H1 (cell line): ENCODE data around the gene ITPRIPL2. TPM values are rescaled to one million over a fixed set of nuclear protein-coding genes. Genes with fewer than 3 reads are reported as not detected.

Source experiments
- CTCF ChIA-PET: fragments of 300-600 bp; sonication (Branson Sonifier 250); formaldehyde crosslinking; loops from one replicate; lab custom pipeline; 2021; ENCODE audit not compliant: partially characterized antibody; lab: Charles Lee
- POLR2A ChIA-PET: fragments of 300-600 bp; sonication (Branson Sonifier 250); formaldehyde crosslinking; loops from one replicate; lab custom pipeline; 2021; ENCODE audit warnings: inconsistent platforms; ENCODE audit not compliant: partially characterized antibody; lab: Charles Lee
- DNase-seq, 2 experiments: peaks; one replicate each; pipeline versions ENCODE4 v3.0.0 to v3.0.0-alpha.2; 2010 to 2022; ENCODE audit warnings: low spot score in 2 of 2, low read depth in 1 of 2, mixed read lengths in 1 of 2
- FAIRE-seq: peaks from 2 replicates; lab custom pipeline; 2011; peaks lifted over from hg19 to GRCh38; lab: Jason Lieb, UNC
- H2AFZ ChIP-seq: 2 replicates; pipeline ENCODE4 v1.8.1; 2012; ENCODE audit warnings: low read length, inconsistent platforms
- H2AK5ac ChIP-seq: 2 replicates; pipeline ENCODE4 v1.6.1; 2013; ENCODE audit warnings: low read depth, low read length
- H2BK120ac ChIP-seq: replicated peaks from 2 replicates; pipeline ENCODE3; 2013; ENCODE audit warnings: low read depth, low read length, inconsistent platforms
- H2BK12ac ChIP-seq: 2 replicates; pipeline ENCODE4 v1.6.1; 2013; ENCODE audit warnings: low read depth, low read length
- H2BK15ac ChIP-seq: 2 replicates; pipeline ENCODE4 v1.6.1; 2013; ENCODE audit warnings: low read length
- H2BK20ac ChIP-seq: 2 replicates; pipeline ENCODE4 v1.6.1; 2013; ENCODE audit warnings: low read length
- H2BK5ac ChIP-seq: 2 replicates; pipeline ENCODE4 v1.6.1; 2013; ENCODE audit warnings: low read depth, low read length
- H3K14ac ChIP-seq: 2 replicates; pipeline ENCODE4 v1.6.1; 2013; ENCODE audit warnings: inconsistent platforms; ENCODE audit not compliant: insufficient read length
- H3K18ac ChIP-seq: 2 replicates; pipeline ENCODE4 v1.6.1; 2013; ENCODE audit warnings: low read length; ENCODE audit errors: extremely low read depth
- H3K23ac ChIP-seq: 2 replicates; pipeline ENCODE4 v1.6.1; 2013; ENCODE audit warnings: inconsistent platforms; ENCODE audit not compliant: insufficient read length
- H3K23me2 ChIP-seq: 2 replicates; pipeline ENCODE4 v1.6.1; 2013; ENCODE audit warnings: low read depth, low read length
- H3K27ac ChIP-seq: 2 replicates; pipeline ENCODE4 v1.6.1; 2011; ENCODE audit warnings: low read depth, low read length, inconsistent platforms
- H3K27me3 ChIP-seq, 4 experiments: replicated peaks in 1 of 4; 1 replicate in 1 of 4; 2 replicates in 3 of 4; pipeline versions ENCODE4 v1.6.1 to v1.8.1; 2011 to 2013; ENCODE audit warnings: low read length in 3 of 4, mild to moderate bottlenecking in 3 of 4, inconsistent platforms in 2 of 4, mixed read lengths in 2 of 4, moderate library complexity in 1 of 4; ENCODE audit not compliant: control insufficient read depth in 3 of 4, insufficient read depth in 3 of 4; ENCODE audit errors: extremely low read depth in 1 of 4
- H3K36me3 ChIP-seq, 4 experiments: 2 replicates each; pipeline versions ENCODE4 v1.6.1 to v1.8.1; 2011 to 2013; ENCODE audit warnings: mild to moderate bottlenecking in 4 of 4, low read length in 3 of 4, moderate library complexity in 2 of 4, control low read depth in 1 of 4, inconsistent platforms in 1 of 4; ENCODE audit not compliant: insufficient read depth in 4 of 4, control insufficient read depth in 2 of 4
- H3K4ac ChIP-seq: replicated peaks from 2 replicates; pipeline ENCODE3; 2013; ENCODE audit warnings: low read length, low read depth, mixed read lengths, inconsistent platforms; ENCODE audit not compliant: insufficient read length
- H3K4me1 ChIP-seq, 4 experiments: replicated peaks in 1 of 4; 1 replicate in 1 of 4; 2 replicates in 3 of 4; pipeline versions ENCODE4 v1.6.1 to v1.8.1; 2011 to 2013; ENCODE audit warnings: low read length in 3 of 4, inconsistent platforms in 2 of 4, mixed read lengths in 1 of 4; ENCODE audit not compliant: insufficient read depth in 4 of 4, control insufficient read depth in 3 of 4
- H3K4me2 ChIP-seq, 2 experiments: 2 replicates each; pipeline versions ENCODE4 v1.6.1 to v1.8.1; 2011 to 2013; ENCODE audit warnings: low read depth in 2 of 2, low read length in 2 of 2, control low read depth in 1 of 2, inconsistent platforms in 1 of 2, mild to moderate bottlenecking in 1 of 2; ENCODE audit not compliant: insufficient read depth in 1 of 2
- H3K4me3 ChIP-seq, 4 experiments: fragments of 200-600, 300-600 bp in 1 of 4; sonication (generic), shearing (Covaris generic), sonication (Bioruptor Twin) in 1 of 4; 2 replicates each; pipeline versions ENCODE4 v1.5.1 to v1.8.1; 2011 to 2016; ENCODE audit warnings: low read length in 4 of 4, low read depth in 3 of 4, control low read depth in 2 of 4, inconsistent platforms in 2 of 4, mild to moderate bottlenecking in 2 of 4, mixed read lengths in 1 of 4, moderate library complexity in 1 of 4; ENCODE audit not compliant: insufficient read depth in 2 of 4; ENCODE audit errors: extremely low read depth in 1 of 4
- H3K56ac ChIP-seq: replicated peaks from 2 replicates; pipeline ENCODE3; 2013; ENCODE audit warnings: low read depth, mild to moderate bottlenecking, mixed read lengths, low read length, inconsistent platforms; ENCODE audit not compliant: insufficient read length
- H3K79me1 ChIP-seq: 2 replicates; pipeline ENCODE4 v1.6.1; 2013; ENCODE audit warnings: low read depth, low read length, control low read depth
- H3K79me2 ChIP-seq, 2 experiments: 2 replicates each; pipeline versions ENCODE4 v1.6.1 to v1.8.1; 2012 to 2013; ENCODE audit warnings: low read length in 2 of 2, mild to moderate bottlenecking in 2 of 2, inconsistent platforms in 1 of 2; ENCODE audit not compliant: insufficient read depth in 2 of 2, control insufficient read depth in 1 of 2
- H3K9ac ChIP-seq, 4 experiments: replicated peaks in 1 of 4; 1 replicate in 1 of 4; 2 replicates in 3 of 4; pipeline versions ENCODE4 v1.6.1 to v1.8.1; 2011 to 2013; ENCODE audit warnings: low read depth in 3 of 4, low read length in 3 of 4, control low read depth in 2 of 4, mild to moderate bottlenecking in 2 of 4, moderate library complexity in 2 of 4, inconsistent platforms in 1 of 4; ENCODE audit errors: extremely low read depth in 1 of 4
- H3K9me3 ChIP-seq, 2 experiments: 2 replicates each; pipeline versions ENCODE4 v1.6.1 to v1.8.1; 2012 to 2013; ENCODE audit warnings: mild to moderate bottlenecking in 2 of 2, moderate library complexity in 2 of 2, control low read depth in 1 of 2, inconsistent platforms in 1 of 2, low read depth in 1 of 2, low read length in 1 of 2, mixed read lengths in 1 of 2; ENCODE audit not compliant: insufficient read depth in 2 of 2
- H4K20me1 ChIP-seq, 2 experiments: replicated peaks in 1 of 2; 2 replicates each; pipeline versions ENCODE3 to v1.8.1; 2011 to 2013; ENCODE audit warnings: inconsistent platforms in 2 of 2, low read length in 2 of 2, mild to moderate bottlenecking in 1 of 2; ENCODE audit not compliant: insufficient read depth in 2 of 2, control insufficient read depth in 1 of 2
- H4K5ac ChIP-seq: 2 replicates; pipeline ENCODE4 v1.6.1; 2013; ENCODE audit warnings: low read length, low read depth, mixed read lengths, inconsistent platforms; ENCODE audit not compliant: insufficient read length
- H4K8ac ChIP-seq: 2 replicates; pipeline ENCODE4 v1.8.0; 2013; ENCODE audit warnings: mild to moderate bottlenecking, moderate library complexity, low read length, inconsistent platforms; ENCODE audit not compliant: insufficient read depth; ENCODE audit errors: extremely low read depth
- H4K91ac ChIP-seq: replicated peaks from 2 replicates; pipeline ENCODE3; 2013; ENCODE audit warnings: low read length, mixed read lengths, inconsistent platforms; ENCODE audit not compliant: insufficient read length
- ATF2 ChIP-seq: IDR thresholded peaks from 2 replicates; pipeline ENCODE4 v1.6.1; 2012; ENCODE audit warnings: low read length, inconsistent platforms
- BACH1 ChIP-seq: IDR thresholded peaks from 2 replicates; pipeline ENCODE4 v1.6.1; 2012; ENCODE audit warnings: low read length, improper control_type of control experiment
- CBX8 ChIP-seq: fragments of 300-800, 300-1000 bp; sonication (generic); IDR thresholded peaks from 2 replicates; pipeline ENCODE4 v1.7.1; 2016; ENCODE audit warnings: low read depth, low read length, borderline replicate concordance
- FOSL1 ChIP-seq: IDR thresholded peaks from 2 replicates; pipeline ENCODE4 v1.6.1; 2011; ENCODE audit warnings: mild to moderate bottlenecking, low read depth, low read length, moderate library complexity; ENCODE audit not compliant: insufficient read depth
- KDM1A ChIP-seq: fragments of 200-600, 300-600 bp; sonication (generic); IDR thresholded peaks from 2 replicates; pipeline ENCODE4 v1.7.1; 2016; ENCODE audit warnings: mild to moderate bottlenecking, low read length, borderline replicate concordance
- MAX ChIP-seq: IDR thresholded peaks from 2 replicates; pipeline ENCODE4 v1.6.1; 2012; ENCODE audit warnings: inconsistent platforms
- RAD21 ChIP-seq, 2 experiments: IDR thresholded peaks in 1 of 2; conservative IDR thresholded peaks in 1 of 2; 2 replicates each; pipeline ENCODE4 v1.6.1; 2011; ENCODE audit warnings: low read depth in 2 of 2, low read length in 2 of 2, improper control_type of control experiment in 1 of 2, inconsistent platforms in 1 of 2, mild to moderate bottlenecking in 1 of 2, moderate library complexity in 1 of 2
- RBBP5 ChIP-seq: IDR thresholded peaks from 2 replicates; pipeline ENCODE4 v1.7.1; 2012; ENCODE audit warnings: low read depth, mild to moderate bottlenecking, inconsistent platforms, low read length, moderate library complexity, borderline replicate concordance
- SIX5 ChIP-seq: IDR thresholded peaks from 2 replicates; pipeline ENCODE4 v1.6.1; 2011; ENCODE audit warnings: mild to moderate bottlenecking, low read depth, low read length
- SP2 ChIP-seq: IDR thresholded peaks from 2 replicates; pipeline ENCODE4 v1.6.1; 2012; ENCODE audit warnings: mild to moderate bottlenecking, low read length, inconsistent platforms
- ZNF274 ChIP-seq: IDR thresholded peaks from 2 replicates; pipeline ENCODE4 v1.7.0; 2012; ENCODE audit warnings: low read length, borderline replicate concordance; ENCODE audit errors: extremely low read depth
- WGBS, 2 experiments: shearing (Covaris generic) in 1 of 2; methylation state at CpG; one replicate each; pipeline versions ENCODE4 v1.1.6 to v1.1.7; 2013 to 2015; ENCODE audit warnings: low lambda C conversion rate in 2 of 2, mixed read lengths in 2 of 2, inconsistent platforms in 1 of 2, low coverage in 1 of 2, missing lambda C conversion rate in 1 of 2; ENCODE audit not compliant: insufficient replicate concordance in 2 of 2, insufficient coverage in 1 of 2, insufficient read length in 1 of 2; ENCODE audit errors: extremely low coverage in 1 of 2, missing lambda C conversion rate in 1 of 2; 5-methylcytosine and 5-hydroxymethylcytosine counted together
- polyA plus RNA-seq, 7 experiments: library from polyadenylated mRNA; depleted of rRNA in 3 of 7; stranded (reverse) in 5 of 7; unstranded in 2 of 7; fragments of >200 nt in 5 of 7; fragments of 200-250 nt in 2 of 7; gene quantifications; 1 replicate in 5 of 7; 2 replicates in 1 of 7; 4 replicates in 1 of 7; pipeline versions ENCODE4 v1.2.1 to v1.2.3, GENCODE V29; 2011 to 2013; ENCODE audit warnings: missing spikeins in 2 of 7, mixed read lengths in 2 of 7
- total RNA-seq: library from RNA; stranded (reverse); fragmentation: NEBNext Ultra II Directional; extraction: Animal tissue kit (Norgen Biotek cat#: 25700); gene quantifications from 2 replicates; pipeline ENCODE4 v1.2.1, GENCODE V29; 2021

The ITPRIPL2 gene
- total and polyA plus RNA-seq, 2 of the 8 experiments (the other 6 are each of a cell fraction or from before 2014, with no cell fraction given), result 1.1 to 3.4 TPM

GRCh38 chr16:19135201-19135842 is 21.6 kb downstream of the ITPRIPL2 start:
- H3K4me1 ChIP-seq, result peaks cover 0 to 11% (median 6%) of the 10 kb centered on the region in 4 experiments; a peak in 5 of 7 replicates
- no peak overlapping the region for H2BK20ac ChIP-seq
- no peak overlapping the region for H3K9ac ChIP-seq
- H3K4me3 ChIP-seq, result no peak overlapping the region
- H3K79me2 ChIP-seq, result no peaks in the 10 kb centered on the region
- H2BK120ac ChIP-seq, result no peak overlapping the region
- ChIA-PET POLR2A (interaction anchor here (0.7 kb wide), 1 partner anchor 20 kb away, joined by 3 read pairs; no protein-coding TSS in a partner anchor), CTCF (interaction anchor here (1.1 to 2.1 kb wide), 9 partner anchors 12 to 88 kb away, joined by 3 to 11 read pairs (median 4); no protein-coding TSS in a partner anchor)
- H4K8ac ChIP-seq, result no peak overlapping the region
- no peak overlapping the region for H2AK5ac ChIP-seq
- no peak for FAIRE-seq
- no peak overlapping the region for H3K23ac ChIP-seq
- no peak overlapping the region for H2BK15ac ChIP-seq
- 81% methylated on average over 8 of the region's 10 CpGs; no CpG with 5 or more reads in 1 of the 2 experiments for WGBS, 2 experiments
- H4K20me1 ChIP-seq, result no peaks in the 10 kb centered on the region
- no peak overlapping the region for H3K4me2 ChIP-seq
- no peak overlapping the region for H3K56ac ChIP-seq
- no peak overlapping the region for H3K14ac ChIP-seq
- no peak overlapping the region for H4K5ac ChIP-seq
- no peak overlapping the region for H2BK12ac ChIP-seq
- H3K18ac ChIP-seq, result no peak overlapping the region
- no peaks in the 10 kb centered on the region for H3K27me3 ChIP-seq
- no peaks in the 10 kb centered on the region for H3K79me1 ChIP-seq
- H2AFZ ChIP-seq, result 0 out of 2 replicates have a peak overlapping the region, but pooled peaks have one; percentile 65
- no peaks in the 10 kb centered on the region for H3K9me3 ChIP-seq
- no peaks in the 10 kb centered on the region for H3K36me3 ChIP-seq
- H4K91ac ChIP-seq, result no peak overlapping the region
- no peak for DNase-seq
- H3K23me2 ChIP-seq, result no peaks in the 10 kb centered on the region
- no peak overlapping the region for H2BK5ac ChIP-seq
- no peak overlapping the region for H3K27ac ChIP-seq
- no peak overlapping the region for H3K4ac ChIP-seq
- TF ChIP-seq RAD21 (IDR thresholded peaks at IDR 0.05 in 1 of 2, conservative IDR thresholded peaks at IDR 0.05 in 1 of 2; ENCODE audit: low read depth in 2 of 2, low read length in 2 of 2) (no peak), BACH1 (no peak), FOSL1 (no peak), RBBP5 (no peak), MAX (no peak), CBX8 (no peak), KDM1A (no peak), SIX5 (no peak), ATF2 (no peak), SP2 (no peak), ZNF274 (no peak)
